Transverse colon (tissue), 4 donors: ENCODE results near the gene FOXL1.

Source experiments
- CTCF ChIP-seq, 5 experiments: fragments of 200-600 bp in 3 of 5; fragments of 450-650 bp in 2 of 5; sonication (generic) in 3 of 5; IDR thresholded peaks; 1 replicate in 2 of 5; 2 replicates in 3 of 5; pipeline ENCODE4 v1.5.1; 2016 to 2017; ENCODE audit warnings: antibody characterized with exemption in 5 of 5, inconsistent platforms in 3 of 5, mild to moderate bottlenecking in 2 of 5, moderate library complexity in 1 of 5
- POLR2AphosphoS5 ChIP-seq, 3 donors: sonication (generic); formaldehyde crosslinking; IDR thresholded peaks; one replicate each; pipeline ENCODE4 v1.6.1; 2016; ENCODE audit warnings: antibody characterized with exemption in 3 of 3

DNA sequence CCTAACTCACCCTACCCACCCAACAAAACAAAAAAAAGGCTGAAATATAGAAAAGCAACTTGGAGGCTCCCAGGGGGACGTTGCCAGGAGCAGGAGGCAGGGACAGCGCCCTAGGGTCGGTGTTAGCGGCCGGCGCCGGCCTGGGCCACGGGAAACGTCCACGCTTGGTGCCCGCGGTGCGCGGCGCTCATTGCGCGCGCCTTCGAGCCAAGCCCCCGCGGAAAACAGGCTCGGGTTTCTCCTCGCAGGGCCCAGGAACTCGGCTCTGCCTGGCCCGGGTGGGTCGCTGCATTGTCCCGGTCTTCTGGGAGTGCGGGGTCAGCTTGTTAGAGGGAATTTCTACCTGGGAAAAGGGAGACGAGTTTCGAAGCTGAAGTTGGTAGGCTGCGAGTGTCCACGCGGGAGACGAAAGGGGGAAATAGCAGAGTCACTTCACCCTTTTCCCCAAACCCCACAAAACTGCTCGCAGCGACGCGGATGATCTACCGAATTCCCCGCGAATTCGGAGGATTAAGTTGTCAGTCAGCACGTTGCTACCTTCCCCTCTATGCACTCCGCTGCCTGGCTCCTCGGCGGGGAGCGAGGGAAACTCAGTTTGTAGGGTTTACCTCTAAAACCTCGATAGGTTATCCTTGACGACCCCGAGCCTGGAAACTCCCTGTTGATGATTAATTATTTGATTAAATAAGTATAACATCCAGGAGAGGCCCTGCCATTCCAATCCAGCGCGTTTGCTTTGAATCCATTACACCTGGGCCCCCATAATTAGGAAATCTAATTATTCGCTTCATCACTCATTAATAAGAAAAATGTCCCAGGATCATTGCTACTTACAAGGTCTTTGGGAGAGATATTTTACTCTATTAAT lies 12.5 kb upstream of the FOXL1 start:
- TF ChIP-seq CTCF (IDR thresholded peaks at IDR 0.05), result no peak
- TF ChIP-seq POLR2AphosphoS5 (IDR thresholded peaks at IDR 0.05), result no peak
